Endometrial microvascular endothelial cells (primary cell): Measurements from ENCODE around the gene HS3ST4. TPM values are rescaled to one million over a fixed set of nuclear protein-coding genes. Genes with fewer than 3 reads are reported as not detected.

Source experiments
- in situ Hi-C: cut with HindIII; loops from 2 replicates; pipeline ENCODE4 v1.10.0; 2017; ENCODE audit warnings: low sequenced_read_pairs, low pct_unique_long_range_greater_than_20kb; ENCODE audit errors: inconsistent ontology term
- total RNA-seq: library from RNA; depleted of rRNA; stranded (reverse); fragments of >200 nt; gene quantifications from one replicate; pipeline ENCODE4 v1.2.3, GENCODE V29; 2015; ENCODE audit errors: inconsistent ontology term

The HS3ST4 gene
- total RNA-seq: not detected

DNA sequence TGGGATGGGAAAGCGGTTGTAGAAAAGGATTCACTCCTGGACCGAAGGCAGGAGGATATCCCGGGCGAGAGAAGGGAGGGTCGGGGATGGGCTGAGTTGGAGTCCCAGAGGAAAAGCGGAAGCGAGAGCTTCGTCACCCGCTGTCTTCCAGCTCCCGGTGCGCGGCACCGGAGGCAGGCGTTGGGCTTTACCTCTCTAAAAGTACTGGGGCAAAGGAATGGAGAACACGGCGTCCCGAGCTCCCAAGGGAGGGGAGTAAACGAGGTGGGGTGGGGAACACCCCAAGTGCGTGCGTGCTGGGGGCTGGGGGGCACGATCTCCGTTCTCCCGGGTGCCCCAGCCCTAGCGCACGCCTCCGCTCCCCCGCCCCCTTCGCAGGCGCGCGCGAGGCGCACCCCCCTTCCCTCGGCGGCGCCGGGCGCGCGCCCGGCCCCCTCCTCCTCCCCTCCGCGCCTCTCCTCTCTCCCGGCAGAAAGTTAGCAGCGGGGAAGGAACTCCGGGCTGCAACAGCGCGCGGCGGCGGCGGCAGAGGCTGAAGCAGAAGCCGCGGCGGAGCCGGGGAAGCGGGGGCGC is at the start of gene HS3ST4:
Gene HS3ST4 (plus strand): TSS at position 441 of the 573 bp plus-strand sequence.
- in situ Hi-C loops: no loop called here

DNA sequence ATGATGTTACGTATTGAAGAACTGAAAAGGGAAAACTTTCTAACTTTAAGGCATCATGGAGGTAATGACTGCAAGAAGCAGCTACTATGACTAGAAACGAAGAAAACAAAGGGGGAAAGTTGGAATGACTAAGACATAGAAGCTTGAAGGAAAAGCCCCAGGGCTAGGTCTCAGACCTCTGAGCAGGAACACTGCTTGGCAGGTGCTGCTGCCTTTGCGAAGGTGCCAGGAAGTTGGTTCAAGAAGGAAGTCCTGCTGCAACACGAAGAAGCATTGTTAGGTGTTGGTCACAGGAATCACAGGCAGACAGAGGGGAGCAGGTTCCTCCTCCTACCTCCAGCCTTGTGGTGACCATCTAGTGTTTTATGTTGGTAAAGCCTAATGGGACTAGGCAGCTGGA is 48.1 kb upstream of the HS3ST4 start:
- in situ Hi-C loops: no loop called here

GRCh38 chr16:25656639-25657038 is 35.1 kb upstream of the HS3ST4 start:
- in situ Hi-C loops: no loop called here

DNA sequence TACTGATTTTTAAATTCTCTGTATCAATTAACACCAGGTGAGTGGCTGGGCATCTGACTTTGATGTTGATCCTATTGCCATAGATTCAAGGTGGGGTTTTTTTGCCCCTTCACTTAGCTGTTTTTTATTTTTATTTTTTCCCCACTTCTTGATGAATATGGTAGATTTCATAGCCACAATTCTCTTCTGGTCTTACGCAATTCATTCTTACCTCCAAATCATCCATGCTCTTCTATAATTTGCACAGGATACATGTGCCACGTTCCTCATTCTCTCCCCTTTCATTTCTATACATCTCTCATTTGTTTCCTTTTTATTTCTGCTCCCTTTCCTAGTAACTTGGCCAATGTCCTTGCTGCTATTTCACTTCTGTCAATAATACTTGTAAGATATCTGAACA is 14.9 kb upstream of the HS3ST4 start:
- in situ Hi-C loops: no loop called here

- in situ Hi-C loops: no loop called here
Measured at GRCh38 chr16:25679511-25679910, 12.2 kb upstream of the HS3ST4 start.

DNA sequence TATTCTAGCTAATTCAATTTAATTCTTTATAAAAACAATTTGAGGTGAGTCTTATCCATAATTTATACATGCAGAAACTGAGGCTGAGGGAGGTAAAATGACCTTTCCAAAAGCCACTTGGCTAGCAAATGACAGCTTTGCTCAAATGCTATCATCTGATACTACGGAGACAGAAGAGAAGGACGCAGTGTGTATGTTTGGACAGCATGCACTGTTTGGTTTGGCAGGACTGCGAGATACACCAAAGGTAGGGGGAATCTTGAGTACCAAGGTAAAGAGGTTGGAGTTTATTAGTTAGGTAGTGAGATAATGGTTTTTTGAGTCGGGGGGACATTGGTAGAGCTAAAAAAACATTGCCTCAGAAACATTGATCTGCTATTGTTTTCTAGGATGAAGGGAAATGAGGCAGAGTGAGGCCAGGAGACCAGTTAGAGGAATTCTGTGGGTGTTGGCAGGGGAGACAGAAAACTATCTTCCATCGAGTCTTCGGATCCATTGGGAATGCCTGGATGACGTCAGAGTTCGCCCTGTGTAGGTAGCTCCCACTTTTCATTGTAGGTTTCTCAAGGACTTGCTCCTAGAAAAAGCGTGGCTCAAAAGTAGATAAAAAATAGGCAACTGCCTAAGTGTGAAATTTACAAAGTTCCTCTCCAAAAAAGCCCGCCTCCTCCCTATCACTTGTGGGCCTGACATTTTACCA is 2.5 kb upstream of the HS3ST4 start:
- in situ Hi-C loops: no loop called here

- in situ Hi-C loops: no loop called here
Measured at GRCh38 chr16:25690552-25691143, 1.1 kb upstream of the HS3ST4 start.

GRCh38 chr16:25692351-25692741 is 587 bp downstream of the HS3ST4 start:
- in situ Hi-C loops: no loop called here

DNA sequence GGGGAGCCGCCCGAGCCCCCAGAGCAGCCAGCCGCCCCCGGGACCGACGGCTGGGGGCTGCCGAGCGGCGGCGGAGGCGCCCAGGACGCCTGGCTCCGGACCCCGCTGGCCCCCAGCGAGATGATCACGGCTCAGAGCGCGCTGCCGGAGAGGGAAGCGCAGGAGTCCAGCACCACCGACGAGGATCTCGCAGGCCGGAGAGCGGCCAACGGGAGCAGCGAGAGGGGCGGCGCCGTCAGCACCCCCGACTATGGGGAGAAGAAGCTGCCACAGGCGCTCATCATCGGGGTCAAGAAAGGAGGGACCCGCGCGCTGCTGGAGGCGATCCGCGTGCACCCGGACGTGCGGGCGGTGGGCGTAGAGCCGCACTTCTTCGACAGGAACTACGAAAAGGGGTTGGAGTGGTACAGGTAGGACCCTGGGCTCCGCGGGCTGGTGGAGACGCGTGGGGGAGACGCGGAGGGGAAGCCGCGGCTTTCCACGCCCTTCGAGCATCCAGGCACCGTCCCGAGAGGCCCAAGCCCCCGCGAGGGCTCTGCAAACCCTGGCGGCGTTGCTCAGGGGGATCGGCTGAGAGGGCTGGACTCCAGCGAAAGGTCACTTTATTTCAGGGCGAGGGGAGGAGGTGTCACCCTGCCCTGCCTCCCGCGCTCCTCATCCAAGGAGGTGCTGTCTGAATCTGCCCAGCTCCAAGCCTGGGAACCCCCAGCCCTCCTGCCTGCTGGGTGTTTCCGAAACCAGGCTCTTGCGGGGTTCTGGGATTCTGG is 1.2 kb downstream of the HS3ST4 start:
- in situ Hi-C loops: no loop called here

DNA sequence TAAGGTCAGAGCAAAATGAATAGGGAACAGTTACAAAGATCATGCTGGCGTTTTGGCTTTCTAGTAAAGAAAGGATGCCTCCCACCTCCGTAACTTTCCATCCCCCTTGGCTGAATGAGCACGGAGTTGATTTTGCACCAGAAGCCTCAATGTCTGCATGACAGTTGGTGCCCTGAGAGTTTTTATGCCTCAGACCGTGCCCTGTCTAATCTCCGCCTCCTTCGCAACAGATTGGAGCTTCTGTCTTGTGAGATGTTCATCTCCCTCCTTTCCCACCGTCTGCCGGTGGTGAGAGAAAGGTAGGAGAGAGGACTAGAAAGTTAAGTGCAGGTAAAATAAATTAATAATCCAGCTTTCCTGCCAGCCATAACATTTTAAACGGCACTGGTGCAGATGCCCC is 1.9 kb downstream of the HS3ST4 start:
- in situ Hi-C loops: no loop called here

DNA sequence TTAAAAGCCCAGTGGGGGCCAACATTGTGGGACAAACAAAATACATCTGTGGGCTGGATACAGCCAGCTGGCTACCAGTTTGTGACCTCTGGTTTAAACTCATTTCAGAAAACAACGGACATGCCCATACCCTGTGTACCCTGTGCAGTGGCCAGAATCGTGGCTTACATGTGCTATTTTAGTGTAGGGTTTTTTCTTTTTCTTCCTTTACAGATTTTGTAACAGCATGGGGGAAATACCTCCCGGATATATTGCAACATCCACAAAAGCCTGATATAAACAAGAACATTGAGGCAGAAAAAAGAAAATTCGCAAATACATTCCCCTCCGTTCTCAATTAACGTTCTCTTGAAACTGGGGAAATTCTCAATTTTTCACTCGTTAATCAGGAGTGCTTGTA is 7.3 kb downstream of the HS3ST4 start:
- in situ Hi-C loops: no loop called here

- in situ Hi-C loops: no loop called here
Measured at GRCh38 chr16:25700547-25700946, 8.8 kb downstream of the HS3ST4 start.

- in situ Hi-C loops: no loop called here
Measured at GRCh38 chr16:25707553-25707952, 15.8 kb downstream of the HS3ST4 start.

GRCh38 chr16:25707982-25708583 is 16.3 kb downstream of the HS3ST4 start:
- in situ Hi-C loops: no loop called here

DNA sequence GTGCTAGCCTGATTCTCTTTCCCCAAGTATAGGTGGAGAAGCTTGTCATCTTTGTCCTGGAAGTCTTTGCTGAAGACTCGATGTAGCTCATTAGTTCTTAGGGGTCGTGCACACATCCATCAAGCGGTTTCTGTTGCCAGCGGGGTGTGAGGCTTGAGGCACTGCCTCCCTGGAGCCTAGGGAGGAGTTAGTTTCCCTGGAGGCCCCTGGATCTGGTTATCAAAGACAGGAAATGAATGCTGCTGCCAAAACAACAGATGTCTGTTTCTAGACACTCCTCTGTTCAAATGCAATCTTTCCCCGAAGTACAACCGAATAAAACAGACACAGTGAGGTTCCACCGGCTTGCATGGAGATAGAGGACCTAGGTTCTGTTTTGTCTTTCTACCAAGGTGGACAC is 17.5 kb downstream of the HS3ST4 start:
- in situ Hi-C loops: no loop called here

DNA sequence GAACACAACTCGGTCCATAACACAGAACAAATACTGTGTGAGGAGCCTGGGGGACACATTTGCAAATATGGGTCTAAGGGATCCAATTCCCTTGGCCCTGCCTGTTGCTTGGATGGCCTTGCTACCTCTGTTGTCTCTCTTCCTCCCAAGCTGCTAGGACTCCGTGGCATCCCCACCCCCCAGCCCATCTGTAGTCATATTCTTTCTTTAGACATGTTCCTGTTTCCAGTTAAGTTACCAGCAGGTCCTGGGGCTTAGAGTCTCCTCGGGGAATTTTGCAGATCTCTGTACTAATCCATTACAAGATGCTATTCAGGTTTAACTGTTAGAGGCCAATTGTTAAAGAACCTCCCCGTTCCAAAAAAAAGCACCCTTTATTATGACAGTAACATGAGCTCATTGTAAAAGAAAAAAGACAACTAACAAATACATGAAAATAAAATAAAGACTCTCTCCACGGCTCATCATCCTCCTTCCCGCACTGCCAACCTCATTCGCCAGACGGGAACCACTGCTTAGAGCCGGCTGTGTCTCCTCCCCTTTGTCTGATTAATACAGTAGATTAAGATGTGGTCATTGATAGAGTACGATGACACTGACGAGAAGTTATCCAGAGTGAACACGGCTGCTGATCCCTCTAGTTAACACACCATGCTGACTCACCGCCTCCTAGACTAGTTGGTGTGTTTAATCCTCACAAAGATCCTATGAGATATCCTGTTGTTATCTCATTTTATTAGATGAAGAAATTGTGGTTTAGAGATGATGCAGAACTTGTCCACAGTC is 22.2 kb downstream of the HS3ST4 start:
- in situ Hi-C loops: no loop called here

- in situ Hi-C loops: no loop called here
Measured at GRCh38 chr16:25716186-25716585, 24.4 kb downstream of the HS3ST4 start.

- in situ Hi-C loops: no loop called here
Measured at GRCh38 chr16:25721439-25721838, 29.7 kb downstream of the HS3ST4 start.
